ENCODE results near the gene BCORL1.

Gene BCORL1

GRCh38 chrX:129963729-129964128, 18.7 kb upstream of the BCORL1 start:
- DNase-seq: no peak

- no peak for DNase-seq
Observed at GRCh38 chrX:129965166-129965565, 17.3 kb upstream of the BCORL1 start.

GRCh38 chrX:129968968-129969367, 13.5 kb upstream of the BCORL1 start:
- DNase-seq: no peak

GRCh38 chrX:129976441-129976840, 6.0 kb upstream of the BCORL1 start:
- no peak for DNase-seq

- no peak for DNase-seq
Observed at GRCh38 chrX:129979207-129979920, 3.1 kb upstream of the BCORL1 start.

GRCh38 chrX:129980001-129980401, 2.4 kb upstream of the BCORL1 start:
- no peak for DNase-seq

GRCh38 chrX:129980540-129981199, 1.8 kb upstream of the BCORL1 start:
- DNase-seq: no peak

GRCh38 chrX:129981200-129981553, 1.3 kb upstream of the BCORL1 start:
- DNase-seq: no peak

GRCh38 chrX:129981752-129982299, 609 bp upstream of the BCORL1 start:
- no peak for DNase-seq

- no peak for DNase-seq
Observed at GRCh38 chrX:129983575-129984110, 1.2 kb downstream of the BCORL1 start.

- no peak for DNase-seq
Observed at GRCh38 chrX:129984111-129984958, 1.9 kb downstream of the BCORL1 start.

GRCh38 chrX:129987871-129988270, 5.4 kb downstream of the BCORL1 start:
- DNase-seq: no peak

- DNase-seq: no peak
Observed at GRCh38 chrX:129992181-129992580, 9.7 kb downstream of the BCORL1 start.

GRCh38 chrX:129996120-129996519, 13.7 kb downstream of the BCORL1 start:
- DNase-seq: peak; percentile 25

- peak; percentile 60 for DNase-seq
Observed at GRCh38 chrX:129997086-129997485, 14.7 kb downstream of the BCORL1 start.

- no peak for DNase-seq
Observed at GRCh38 chrX:129998021-129998420, 15.6 kb downstream of the BCORL1 start.

- no peak for DNase-seq
Observed at GRCh38 chrX:130001893-130002292, 19.5 kb downstream of the BCORL1 start.

GRCh38 chrX:130002541-130002940, 20.1 kb downstream of the BCORL1 start:
- DNase-seq: no peak

GRCh38 chrX:130005089-130005807, 22.8 kb downstream of the BCORL1 start:
- no peak for DNase-seq

- no peak for DNase-seq
Observed at GRCh38 chrX:130009658-130010223, 27.3 kb downstream of the BCORL1 start.

- no peak for DNase-seq
Observed at GRCh38 chrX:130012683-130013082, 30.2 kb downstream of the BCORL1 start.

GRCh38 chrX:130013661-130014060, 31.2 kb downstream of the BCORL1 start:
- no peak for DNase-seq
